NCI-H2196 (cell line): ENCODE results near the gene FAM107B.

Source experiments
- DNase-seq: peaks from one replicate; lab custom pipeline; 2025; ENCODE audit not compliant: unreplicated experiment; lab: John Stamatoyannopoulos, UW

FAM107B gene

DNA sequence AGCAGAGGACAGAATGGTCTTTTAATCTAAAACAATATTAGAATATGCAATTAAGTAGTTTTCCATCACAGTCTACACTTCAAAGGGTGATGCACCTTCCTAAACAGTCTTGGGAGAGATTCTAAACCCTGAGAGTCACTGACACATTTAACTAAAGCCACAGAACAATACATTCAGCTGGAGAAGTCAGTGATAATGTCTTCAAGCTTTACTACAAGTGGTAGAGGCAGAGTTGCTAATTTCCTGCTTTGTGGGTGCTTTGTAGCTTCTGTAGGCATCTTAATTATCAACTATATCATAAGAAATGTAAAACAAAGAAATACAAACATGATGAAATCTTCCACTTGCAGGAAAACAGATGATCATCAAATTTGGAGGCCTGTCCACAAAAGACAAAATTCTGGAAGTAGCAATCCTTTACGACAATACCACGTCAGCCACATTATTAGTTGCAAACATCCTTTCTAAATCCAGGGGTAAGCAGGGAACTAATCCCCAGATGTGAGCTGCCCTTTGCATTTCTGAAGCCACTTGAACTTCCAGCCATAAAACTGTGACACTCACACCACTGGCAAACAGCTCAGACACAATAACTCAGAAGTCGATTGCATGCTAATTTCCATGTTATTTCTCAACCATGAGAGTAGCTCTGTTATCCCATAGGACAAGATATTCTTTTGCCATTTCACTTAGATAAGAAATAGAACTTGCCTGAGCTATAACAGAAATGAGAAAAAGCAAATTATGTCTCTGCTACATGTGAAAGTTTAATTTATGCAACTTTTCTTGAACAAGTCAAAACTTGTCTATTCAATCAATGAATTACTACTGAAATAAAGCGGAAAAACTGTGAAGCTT is 212.2 kb downstream of the FAM107B start:
- DNase-seq: no peak

DNA sequence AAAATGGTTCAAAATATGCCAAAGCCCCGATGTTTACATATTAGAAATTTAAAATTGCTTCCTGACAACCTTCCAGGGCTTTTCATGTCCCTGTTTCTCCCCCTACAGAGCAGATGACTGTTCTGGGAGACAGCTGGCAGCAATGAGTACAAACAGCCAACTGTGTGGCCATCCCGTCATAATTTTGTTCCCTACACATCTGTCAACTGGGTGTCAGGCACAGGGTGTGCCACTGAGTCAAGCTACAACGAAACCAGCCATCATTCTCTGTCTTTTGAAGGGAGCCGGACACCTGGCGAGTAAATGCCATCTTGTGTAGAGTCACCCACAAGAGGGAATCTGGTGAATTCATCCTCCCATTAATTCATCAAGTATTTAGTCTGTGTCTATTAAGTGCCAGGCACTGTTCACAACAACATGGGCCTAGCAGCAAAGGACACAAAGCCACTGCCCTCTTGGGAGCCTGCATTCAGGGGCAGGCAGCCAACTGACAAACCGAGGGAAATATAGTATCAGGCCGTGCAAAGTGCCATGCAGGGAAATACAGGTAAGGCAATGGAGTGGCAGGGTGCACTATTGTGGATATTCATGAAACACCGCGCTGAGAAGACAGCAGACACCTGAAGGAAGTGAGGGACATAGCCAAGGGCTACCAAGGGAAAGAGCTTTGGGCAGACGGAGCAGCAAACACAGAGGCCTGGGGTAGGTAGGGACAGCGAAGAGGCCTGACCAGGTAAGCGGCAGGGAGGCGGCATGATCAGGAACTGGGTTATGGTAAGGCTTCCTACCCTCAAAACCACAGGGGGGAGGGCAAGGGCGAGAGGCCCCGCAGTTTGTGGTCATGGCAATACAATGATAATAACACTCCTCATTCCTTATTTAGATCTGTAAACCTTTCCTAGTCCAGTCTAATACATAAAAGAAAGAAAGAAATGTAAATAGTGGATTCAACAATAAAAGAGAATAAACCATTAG is 213.6 kb downstream of the FAM107B start:
- peak; percentile 38 for DNase-seq

DNA sequence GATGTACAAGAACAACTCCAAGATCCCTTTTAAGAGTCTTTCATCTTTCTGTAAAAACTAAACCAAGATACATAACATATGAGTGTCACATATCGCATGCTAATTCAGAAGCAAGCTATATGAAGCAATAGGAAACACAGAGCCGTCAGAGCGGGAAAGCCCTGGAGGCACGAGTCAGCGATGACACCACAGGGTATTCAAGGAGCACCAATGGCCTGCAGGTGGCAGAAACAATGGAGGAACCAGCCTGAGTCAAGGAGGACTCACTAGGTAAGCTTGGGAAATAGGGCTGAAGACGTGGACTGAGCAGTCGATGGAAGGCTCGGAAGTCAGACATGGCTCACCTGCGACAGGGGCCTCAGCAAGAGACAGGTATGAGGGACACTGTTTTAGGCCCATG is 214.4 kb downstream of the FAM107B start:
- DNase-seq: no peak

DNA sequence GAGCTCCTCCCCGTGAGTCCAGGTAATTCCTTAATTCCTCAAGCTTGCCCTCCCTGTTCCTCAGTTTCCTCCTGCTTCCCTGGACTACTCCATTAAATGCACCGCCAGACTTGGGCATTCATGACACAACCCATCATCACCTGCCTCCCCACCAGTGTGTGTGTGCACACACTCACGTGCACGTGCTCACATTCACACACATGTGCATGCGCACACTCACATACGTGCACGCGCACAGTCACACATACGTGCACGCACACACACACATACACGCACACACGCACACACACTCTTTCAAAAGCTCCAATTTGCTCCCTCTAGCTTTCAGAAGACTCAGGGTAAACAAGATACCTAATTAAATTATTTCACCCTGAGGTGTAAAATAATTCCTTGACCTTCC is 216.7 kb downstream of the FAM107B start:
- DNase-seq: no peak

DNA sequence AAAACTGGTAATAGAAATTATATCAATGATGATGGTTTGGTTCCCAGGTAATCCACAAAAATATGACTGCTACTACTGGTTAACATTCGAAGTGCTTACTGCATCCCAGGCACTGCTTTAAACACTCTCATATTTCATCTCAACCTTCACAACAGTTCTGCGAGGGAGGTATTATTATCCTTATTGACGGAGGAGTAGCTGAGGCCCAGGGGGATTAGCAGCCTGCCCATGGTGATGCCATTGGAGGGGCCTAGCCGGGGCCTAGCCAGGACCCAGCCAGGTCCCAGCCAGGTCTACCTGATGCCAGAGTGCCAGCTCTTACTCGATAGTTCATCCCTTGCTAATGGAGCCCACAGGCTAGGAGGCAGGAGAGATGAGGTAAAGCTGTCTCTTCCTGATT is 217.1 kb downstream of the FAM107B start:
- DNase-seq: no peak

DNA sequence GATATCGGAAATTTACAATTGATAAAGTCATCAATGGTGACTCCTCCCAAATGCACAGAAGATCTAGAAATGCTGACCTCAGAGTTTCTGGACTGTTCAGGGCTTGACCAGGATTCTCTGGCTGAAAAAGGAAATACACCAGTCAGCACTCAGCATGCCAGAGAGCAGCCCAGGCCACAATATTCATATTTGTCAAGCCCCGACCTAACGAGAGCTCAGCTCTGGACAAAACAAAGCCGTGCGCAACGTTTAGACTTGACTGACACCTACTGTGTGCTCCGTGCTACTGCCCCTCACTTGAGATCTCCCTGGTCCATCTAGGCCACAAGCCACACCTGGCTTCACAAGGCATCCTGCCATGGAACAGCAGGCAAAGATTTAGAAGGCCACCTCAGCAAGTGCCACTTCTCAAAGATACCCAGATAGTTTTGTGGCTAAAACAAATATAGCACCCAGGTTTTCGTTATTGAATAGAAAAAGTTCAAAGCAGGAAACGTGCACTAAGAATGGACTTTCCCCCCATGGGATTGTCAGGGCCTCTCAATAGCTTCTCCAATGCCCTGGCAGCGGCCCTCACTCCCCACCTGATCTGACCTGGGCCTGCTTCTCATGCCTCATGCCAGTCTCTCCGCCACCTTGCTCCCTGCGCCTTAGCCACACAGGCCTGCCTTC is 218.3 kb downstream of the FAM107B start:
- DNase-seq: no peak

DNA sequence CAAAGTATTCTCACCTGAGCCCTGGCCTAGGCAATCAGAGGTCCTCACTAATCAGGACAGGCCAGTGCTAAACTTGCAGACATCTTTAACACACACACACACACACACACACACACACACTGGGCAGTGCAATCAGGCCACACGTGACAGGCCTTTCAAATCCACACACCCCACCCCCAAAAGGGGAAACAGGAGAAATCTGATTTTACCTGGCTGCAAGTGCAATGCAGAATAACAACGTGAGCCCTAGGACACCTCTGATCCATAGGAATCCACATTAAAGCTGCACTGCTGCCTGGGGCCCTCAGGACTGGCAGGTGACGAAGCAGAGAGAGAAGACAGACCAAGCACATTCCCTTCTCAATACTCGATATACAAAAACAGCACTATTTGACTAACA is 218.9 kb downstream of the FAM107B start:
- DNase-seq: no peak

DNA sequence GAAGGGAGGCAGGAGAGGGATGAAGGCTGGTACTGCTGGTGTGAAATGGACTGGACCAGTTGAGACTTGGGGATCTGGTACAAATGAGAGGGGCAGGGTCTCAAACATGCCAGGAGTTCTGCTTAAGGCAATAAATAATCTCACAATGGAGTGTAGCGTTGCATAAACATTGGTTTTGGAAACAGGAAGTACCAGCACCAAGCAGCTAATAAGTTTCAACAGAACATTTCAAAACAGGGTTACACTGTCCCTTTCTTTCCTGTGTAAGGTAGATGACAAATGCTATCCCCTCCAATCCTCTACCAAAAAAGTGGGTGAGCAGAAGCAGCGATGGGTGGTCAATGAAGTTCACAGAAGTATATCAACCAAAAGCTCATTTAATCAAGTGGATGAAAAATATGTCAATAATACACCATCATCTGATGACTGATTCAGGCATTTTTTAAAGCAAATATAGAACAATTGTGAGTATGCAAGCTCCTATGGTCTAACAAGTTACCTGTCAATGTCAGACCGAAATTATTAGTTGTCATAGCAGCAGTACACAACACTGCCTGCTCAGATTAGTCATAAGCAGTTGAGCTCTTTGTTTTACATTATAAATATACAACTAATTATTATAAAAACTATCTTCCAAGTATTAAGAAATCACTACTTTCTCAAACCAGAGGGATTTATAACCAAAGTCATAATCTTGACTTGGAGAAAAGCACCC is 220.0 kb downstream of the FAM107B start:
- no peak for DNase-seq

DNA sequence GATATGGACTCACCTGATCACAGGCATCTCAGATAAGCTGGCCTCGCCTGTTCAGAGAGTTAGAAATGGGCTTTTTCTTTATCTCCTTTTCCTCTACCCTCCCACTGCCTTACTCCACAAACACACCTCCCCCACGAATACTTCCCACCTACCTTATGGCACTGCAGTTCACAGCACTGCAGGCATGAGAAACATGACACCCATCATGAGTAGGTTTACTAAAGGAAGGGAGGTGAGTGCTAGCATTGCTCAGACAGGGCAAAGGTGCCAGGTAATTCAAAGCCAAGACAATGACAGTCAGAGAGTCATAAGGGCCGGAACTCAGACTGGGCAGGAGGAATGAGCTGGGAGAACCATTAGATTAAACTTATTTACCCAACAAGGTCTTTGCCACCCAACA is 220.6 kb downstream of the FAM107B start:
- DNase-seq: peak; percentile 14

DNA sequence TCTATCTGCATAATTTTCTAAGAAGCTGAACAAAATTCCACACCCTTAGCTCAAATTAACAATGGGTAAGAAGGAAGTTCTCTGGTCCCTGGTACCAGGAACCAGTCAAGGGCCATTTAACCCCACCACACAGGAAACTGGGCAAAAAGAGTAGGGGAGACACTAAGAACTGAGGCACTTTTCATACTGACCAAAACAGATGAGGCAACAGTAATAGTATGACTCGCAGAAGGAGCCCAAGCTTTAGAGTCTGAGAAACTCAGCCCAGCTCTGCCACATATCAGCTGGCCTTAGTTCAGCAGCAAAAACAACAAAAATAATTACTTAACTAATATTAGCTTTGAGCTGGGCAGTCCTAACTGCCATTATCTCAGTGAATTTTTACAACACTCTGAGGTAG is 221.2 kb downstream of the FAM107B start:
- DNase-seq: no peak

DNA sequence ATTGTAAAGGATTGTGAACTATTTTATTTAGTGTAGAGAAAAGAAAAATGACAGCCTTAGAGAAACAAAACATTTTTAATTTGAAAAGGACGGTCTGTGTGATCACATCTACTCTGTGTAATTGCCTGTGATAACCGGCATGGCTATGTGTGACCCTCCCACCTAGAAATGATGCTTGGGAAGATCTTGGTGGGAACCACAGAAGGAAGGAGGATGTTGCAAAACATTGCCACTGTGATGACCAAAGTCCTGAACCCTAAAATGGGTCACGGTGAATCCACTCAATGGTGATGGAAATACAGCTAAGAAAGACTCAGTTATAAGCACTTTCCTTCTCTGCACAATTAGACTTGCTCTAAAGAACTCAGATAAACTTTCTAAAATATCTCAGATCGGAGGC is 222.7 kb downstream of the FAM107B start:
- DNase-seq: no peak

DNA sequence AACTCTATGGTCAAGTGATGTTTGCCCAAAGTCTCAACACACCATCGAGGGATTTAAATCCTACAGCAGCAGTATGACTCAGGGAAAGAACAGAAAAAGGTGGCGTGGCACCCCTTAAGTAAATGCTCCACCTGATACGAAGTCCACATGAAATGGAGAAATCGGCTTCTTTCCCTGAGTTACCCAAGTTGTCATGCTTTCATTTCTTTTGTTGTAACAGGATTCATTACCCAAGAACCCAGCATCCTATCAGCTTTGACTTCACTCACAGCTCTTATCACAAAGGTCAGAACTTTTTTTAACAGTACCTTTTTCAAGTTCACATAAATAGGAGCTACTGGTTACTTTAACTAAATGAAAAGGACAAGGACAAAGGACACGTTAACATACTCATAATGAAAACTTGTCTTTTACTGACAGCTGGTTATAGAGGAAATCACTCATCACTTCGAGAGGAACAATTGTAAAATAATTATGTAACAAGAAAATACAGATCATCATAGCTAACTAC is 224.2 kb downstream of the FAM107B start:
- DNase-seq: no peak

DNA sequence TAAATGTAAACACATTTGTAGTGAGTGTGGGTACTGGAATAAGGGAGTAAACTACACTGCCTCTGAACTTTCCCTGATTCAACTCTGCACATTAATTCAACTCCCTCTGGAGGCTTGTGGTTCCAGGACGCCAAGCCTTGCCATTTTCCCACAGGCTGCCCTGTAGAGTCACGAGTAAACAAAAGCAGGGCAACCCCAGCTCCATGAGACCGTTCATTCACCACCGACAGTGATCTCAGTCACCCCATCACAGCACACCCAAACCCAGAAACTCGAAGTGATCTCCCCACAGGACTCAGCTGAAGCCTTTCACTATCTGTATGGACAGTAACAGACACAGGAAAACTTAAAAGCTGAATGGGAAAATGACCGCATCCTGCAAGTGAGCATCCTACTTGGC is 225.2 kb downstream of the FAM107B start:
- DNase-seq: no peak

DNA sequence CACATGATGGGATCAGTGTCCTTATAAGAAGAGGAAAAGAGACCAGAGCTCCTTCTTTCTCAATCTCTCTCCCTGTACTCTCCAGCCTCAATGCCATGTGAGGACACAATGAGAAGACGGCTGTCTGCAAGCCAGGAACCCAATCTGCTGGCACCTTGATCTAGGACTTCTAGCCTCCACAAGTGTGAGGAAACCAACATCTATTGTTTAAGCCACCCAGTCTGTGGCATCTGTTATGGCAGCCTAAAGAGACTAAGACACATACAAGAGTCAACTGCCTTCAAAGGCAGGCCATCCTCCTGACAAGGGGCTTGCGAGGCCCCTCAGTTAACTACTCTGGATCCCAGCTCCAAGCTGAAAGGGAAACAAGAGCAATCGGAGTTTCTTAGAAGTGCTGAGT is 225.7 kb downstream of the FAM107B start:
- no peak for DNase-seq

DNA sequence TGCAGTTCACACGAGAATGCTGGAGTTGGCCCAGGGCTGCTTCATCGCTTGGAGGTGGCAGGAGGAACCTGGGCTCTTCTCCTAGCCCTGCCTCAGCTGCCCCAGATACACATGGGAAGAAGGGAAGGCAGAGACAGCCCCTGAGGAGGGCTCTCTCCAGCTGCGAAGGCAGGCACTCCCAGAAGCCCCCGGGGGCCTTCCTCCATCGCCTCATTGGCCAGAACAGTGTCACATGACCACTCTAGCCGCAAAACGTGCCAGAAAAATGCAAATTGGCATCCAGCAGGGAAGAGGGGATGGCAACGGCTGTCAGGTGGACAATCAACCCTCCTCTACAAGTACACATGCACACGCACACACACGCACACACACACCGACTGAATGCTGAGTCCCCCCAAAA is 226.2 kb downstream of the FAM107B start:
- no peak for DNase-seq

DNA sequence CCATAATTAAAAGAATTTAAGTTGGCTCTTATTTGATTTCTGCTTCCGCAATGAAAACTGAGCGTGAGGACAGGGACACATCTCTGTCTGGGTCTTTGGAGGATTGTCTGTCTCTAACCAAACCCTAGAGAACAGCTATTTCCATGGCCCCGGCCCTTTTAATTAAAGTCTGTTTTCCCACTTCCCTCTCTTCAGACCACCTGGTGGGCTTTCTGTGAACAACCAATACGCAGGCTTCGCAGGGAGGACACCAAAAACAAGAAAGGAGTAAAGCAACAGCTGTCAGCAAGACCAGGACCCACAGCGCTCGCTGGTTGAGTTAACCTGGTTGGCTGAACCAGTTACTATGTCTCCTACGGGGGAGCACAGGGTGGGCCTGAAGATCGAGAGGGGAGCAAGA is 226.9 kb downstream of the FAM107B start:
- DNase-seq: no peak

DNA sequence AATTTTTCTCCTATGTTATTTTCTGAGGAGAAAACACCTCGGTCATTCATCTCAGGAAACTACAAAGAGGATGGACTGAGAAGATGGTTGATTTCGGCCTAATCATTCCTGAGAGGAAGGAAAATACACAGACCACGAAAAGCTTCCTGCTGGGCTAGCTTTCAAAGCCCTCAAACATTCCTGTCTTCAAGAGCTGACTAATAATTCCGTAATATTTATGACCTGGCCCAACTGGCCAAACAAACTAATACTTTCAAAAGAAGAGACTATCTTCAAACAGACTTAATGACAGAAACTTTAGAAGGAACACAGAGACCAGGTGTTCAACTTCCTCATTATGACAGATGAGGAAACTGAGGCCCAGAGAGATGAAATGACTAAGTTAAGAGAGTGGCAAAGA is 228.9 kb downstream of the FAM107B start:
- DNase-seq: no peak

DNA sequence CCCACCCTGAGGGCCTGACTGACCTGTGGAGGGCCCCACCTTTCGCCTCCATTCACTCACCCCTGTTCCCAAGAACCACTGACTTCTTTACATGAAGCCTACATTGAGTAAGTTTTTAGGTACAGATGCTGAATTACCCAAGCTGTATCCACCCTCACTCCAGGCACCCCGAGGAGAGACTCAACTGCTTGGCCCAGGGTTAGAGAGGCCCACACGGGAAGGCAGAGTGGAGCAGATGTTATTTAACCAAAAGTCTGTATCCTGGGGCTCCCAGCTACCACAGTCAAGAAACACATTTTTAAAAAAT is 230.8 kb downstream of the FAM107B start:
- DNase-seq: no peak

DNA sequence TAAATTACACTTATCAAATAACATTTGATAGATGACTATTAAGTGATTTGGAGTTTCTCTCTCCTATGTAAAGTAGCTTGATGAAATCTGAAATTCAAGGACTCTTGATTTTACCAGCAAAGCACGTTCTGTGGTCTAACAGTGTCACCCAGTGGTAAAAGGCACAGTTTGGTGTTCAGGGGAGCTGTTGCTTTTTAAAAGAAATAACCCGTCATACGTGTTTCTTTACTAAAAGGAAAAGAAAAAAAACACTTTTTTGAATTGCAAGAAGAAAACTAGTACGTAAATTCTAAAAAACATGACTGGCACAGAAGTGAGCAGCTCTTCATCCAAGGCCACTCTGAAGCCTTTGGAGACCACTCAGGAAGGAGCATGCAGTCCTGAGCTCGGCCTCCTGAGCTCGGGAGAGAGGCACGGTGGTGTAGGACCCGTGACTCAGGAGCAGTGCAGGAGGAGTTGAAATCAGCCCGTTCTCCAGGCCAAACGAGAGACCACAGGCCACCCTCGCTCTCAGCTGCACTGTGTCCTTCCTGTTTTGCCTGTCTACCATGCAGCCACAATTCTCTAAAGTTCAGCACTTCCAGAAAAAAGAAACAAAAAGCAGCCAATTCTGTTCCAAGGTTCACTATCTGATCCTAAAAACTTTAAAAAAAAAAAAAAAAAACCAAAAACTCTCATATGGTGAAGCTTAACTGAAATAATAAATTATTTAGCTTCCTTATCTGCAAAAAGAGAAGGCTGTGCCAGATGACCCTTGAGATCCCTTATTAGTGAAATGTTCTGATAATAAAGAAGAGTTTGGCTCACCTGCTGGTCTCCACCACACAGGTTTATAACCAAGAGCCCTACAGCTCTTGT is 231.4 kb downstream of the FAM107B start:
- peak; percentile 1 for DNase-seq

DNA sequence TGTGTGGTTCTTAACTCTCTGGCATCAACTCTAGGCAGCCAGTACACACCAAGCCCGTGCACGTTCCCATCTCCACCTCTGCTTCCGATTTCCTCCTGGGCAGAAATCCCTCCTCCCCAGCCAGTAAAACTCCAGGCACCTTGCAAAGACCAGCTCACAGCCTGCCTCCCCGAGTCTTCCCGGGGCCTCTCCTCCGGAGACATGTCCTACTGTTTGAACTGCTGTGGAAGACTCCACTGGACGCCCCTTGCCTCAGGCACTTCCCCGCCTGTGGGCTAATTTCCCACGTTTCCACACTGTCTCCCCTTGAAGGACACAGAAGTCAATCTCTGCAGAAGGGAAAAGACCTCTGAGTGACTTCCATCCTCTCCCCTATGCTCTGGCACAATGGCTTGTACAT is 233.3 kb downstream of the FAM107B start:
- no peak for DNase-seq
